B cell (primary cell): ENCODE results near the gene CTBS. TPM values are rescaled to one million over a fixed set of nuclear protein-coding genes. Genes with fewer than 3 reads are reported as not detected.
"Not testable (repeated sequence)": the region's sequence is repeated elsewhere in the genome, so short reads cannot be mapped to it uniquely, and the experiment has no call there.

Source experiments
- ATAC-seq: fragments of 200-7000 bp; cut with Tn5 transposase; one replicate; pipeline ENCODE4 v1.10.0; 2021; ENCODE audit warnings: low read depth, mild to moderate bottlenecking, moderate number of reproducible peaks, moderate library complexity
- CTCF ChIA-PET: fragments of 350-600 bp; sonication (Branson Sonifier 250); formaldehyde crosslinking; loops from one replicate; lab custom pipeline; 2021; ENCODE audit warnings: antibody characterized with exemption, inconsistent platforms; lab: Charles Lee
- POLR2A ChIA-PET: fragments of 350-600 bp; sonication (Branson Sonifier 250); formaldehyde crosslinking; loops from one replicate; lab custom pipeline; 2021; ENCODE audit warnings: antibody characterized with exemption; lab: Charles Lee
- DNase-seq: peaks from one replicate; pipeline ENCODE4 v3.0.0; 2013
- H2AFZ ChIP-seq: 2 replicates; pipeline ENCODE4 v1.6.1; 2012; ENCODE audit warnings: mild to moderate bottlenecking, low read depth, low read length; ENCODE audit not compliant: insufficient read depth, poor library complexity, severe bottlenecking
- H3K27ac ChIP-seq, 2 donors: 1 replicate in 1 of 2; 2 replicates in 1 of 2; pipeline ENCODE4 v1.5.1; 2012 to 2013; ENCODE audit warnings: low read length in 2 of 2, mild to moderate bottlenecking in 2 of 2, moderate library complexity in 1 of 2
- H3K27me3 ChIP-seq, 4 experiments: fragments of 200-600 bp in 1 of 4; sonication (generic) in 1 of 4; replicated peaks in 1 of 4; 1 replicate in 2 of 4; 2 replicates in 2 of 4; pipeline versions ENCODE4 v1.6.1 to v1.7.0; 2013 to 2016; ENCODE audit warnings: low read length in 3 of 4, mild to moderate bottlenecking in 2 of 4, mixed read lengths in 1 of 4, moderate library complexity in 1 of 4; ENCODE audit not compliant: insufficient read depth in 4 of 4, control insufficient read depth in 3 of 4; ENCODE audit errors: control extremely low read depth in 1 of 4
- H3K36me3 ChIP-seq, 2 experiments: replicated peaks in 1 of 2; 1 replicate in 1 of 2; 2 replicates in 1 of 2; pipeline versions ENCODE4 v1.6.1 to v1.7.1; 2013; ENCODE audit warnings: low read length in 1 of 2; ENCODE audit not compliant: insufficient read depth in 2 of 2, control insufficient read depth in 1 of 2; ENCODE audit errors: control extremely low read depth in 1 of 2, extremely low read depth in 1 of 2
- H3K4me1 ChIP-seq, 2 donors: fragments of 200-600 bp in 1 of 2; sonication (generic) in 1 of 2; 1 replicate in 1 of 2; 2 replicates in 1 of 2; pipeline versions ENCODE4 v1.5.1 to v1.6.1; 2013 to 2017; ENCODE audit warnings: low read length in 2 of 2; ENCODE audit not compliant: control insufficient read depth in 2 of 2, insufficient read depth in 2 of 2
- H3K4me2 ChIP-seq: replicated peaks from 2 replicates; pipeline ENCODE3; 2012; ENCODE audit warnings: mild to moderate bottlenecking, low read depth, low read length; ENCODE audit not compliant: poor library complexity, severe bottlenecking
- H3K4me3 ChIP-seq, 5 experiments: fragments of 200-600 bp in 1 of 5; sonication (generic) in 1 of 5; 1 replicate in 3 of 5; 2 replicates in 2 of 5; pipeline versions ENCODE4 v1.5.1 to v1.7.0; 2011 to 2016; ENCODE audit warnings: low read length in 4 of 5, mild to moderate bottlenecking in 4 of 5, low read depth in 2 of 5, control low read depth in 1 of 5, moderate library complexity in 1 of 5; ENCODE audit not compliant: insufficient read depth in 1 of 5; ENCODE audit errors: control extremely low read depth in 1 of 5, extremely low read depth in 1 of 5
- H3K79me2 ChIP-seq: fragments of 200-600 bp; sonication (generic); one replicate; pipeline ENCODE4 v1.6.0; 2016; ENCODE audit warnings: low read length; ENCODE audit not compliant: control insufficient read depth, insufficient read depth
- H3K9ac ChIP-seq: fragments of 200-600 bp; sonication (generic); 2 replicates; pipeline ENCODE4 v1.6.1; 2017; ENCODE audit warnings: mild to moderate bottlenecking, low read length, moderate library complexity
- H3K9me3 ChIP-seq, 3 donors: one replicate each; pipeline versions ENCODE4 v1.6.1 to v1.7.1; 2013; ENCODE audit warnings: low read length in 2 of 3; ENCODE audit not compliant: control insufficient read depth in 2 of 3, insufficient read depth in 1 of 3; ENCODE audit errors: control extremely low read depth in 1 of 3
- H4K20me1 ChIP-seq: 2 replicates; pipeline ENCODE4 v1.6.0; 2012; ENCODE audit warnings: mild to moderate bottlenecking, low read length; ENCODE audit not compliant: insufficient read depth, control insufficient read depth, poor library complexity, severe bottlenecking
- H3K27ac Mint-ChIP-seq: one replicate; pipeline ENCODE4 v1.8.0; 2021; ENCODE audit warnings: mixed read lengths
- H3K27me3 Mint-ChIP-seq: one replicate; pipeline ENCODE4 v1.8.0; 2021; ENCODE audit warnings: mixed read lengths
- H3K4me1 Mint-ChIP-seq: one replicate; pipeline ENCODE4 v1.8.0; 2021; ENCODE audit warnings: mixed read lengths
- H3K4me3 Mint-ChIP-seq: one replicate; pipeline ENCODE4 v1.8.0; 2021; ENCODE audit warnings: mixed read lengths
- H3K9me3 Mint-ChIP-seq: one replicate; pipeline ENCODE4 v1.8.0; 2022; ENCODE audit warnings: mixed read lengths; ENCODE audit not compliant: insufficient read depth
- CTCF ChIP-seq: fragments of 200-600 bp; IDR thresholded peaks from one replicate; pipeline ENCODE4 v1.8.0; 2022; ENCODE audit warnings: antibody characterized with exemption, mild to moderate bottlenecking
- EZH2 ChIP-seq: IDR thresholded peaks from 2 replicates; pipeline ENCODE4 v1.6.1; 2012; ENCODE audit warnings: borderline replicate concordance, low read depth, mild to moderate bottlenecking, moderate library complexity, low read length; ENCODE audit not compliant: insufficient read depth, poor library complexity, severe bottlenecking
- WGBS: methylation state at CpG from one replicate; pipeline ENCODE4 v1.1.5; 2013; ENCODE audit warnings: missing lambda C conversion rate; ENCODE audit not compliant: insufficient coverage; 5-methylcytosine and 5-hydroxymethylcytosine counted together
- intact Hi-C: fragments of 100-400 bp; cut with micrococcal nuclease; formaldehyde crosslinking; loops from one replicate; pipeline ENCODE4 v1.10.0; 2022
- polyA plus RNA-seq: library from polyadenylated mRNA; depleted of rRNA; stranded (reverse); fragments of >200 nt; gene quantifications from 2 replicates; pipeline ENCODE4 v1.2.3, GENCODE V29; 2012
- total RNA-seq, 2 donors: library from RNA; stranded (reverse); fragments of 120-200 nt in 1 of 2; gene quantifications; 1 replicate in 1 of 2; 2 replicates in 1 of 2; pipeline versions ENCODE4 v1.2.3 to v1.2.4, GENCODE V29; 2013 to 2022

Gene CTBS
- total and polyA plus RNA-seq, 2 donors (not counting 1 experiment from before 2014, with no cell fraction given): 13.6 to 19.1 TPM

GRCh38 chr1:84597011-84597410 lies 22.8 kb upstream of the CTBS start:
- Mint-ChIP-seq H3K4me1 (peaks cover 12% of the 10 kb centered on the region), H3K27me3 (no peaks in the 10 kb centered on the region), H3K4me3 (no peak overlapping the region), H3K9me3 (peaks cover 2% of the 10 kb centered on the region), H3K27ac (no peak overlapping the region)
- WGBS: 100% methylated on average over 1 of the region's 1 CpG
- Histone ChIP-seq H2AFZ (no peak overlapping the region), H3K27ac (no peak overlapping the region), H3K9me3 (peaks cover 0 to 4% (median 1%) of the 10 kb centered on the region in 3 donors), H3K4me1 (no peaks in the 10 kb centered on the region), H4K20me1 (no peaks in the 10 kb centered on the region), H3K9ac (no peak overlapping the region), H3K4me2 (no peak overlapping the region), H3K79me2 (no peaks in the 10 kb centered on the region), H3K27me3 (no peaks in the 10 kb centered on the region), H3K4me3 (no peak overlapping the region), H3K36me3 (no peaks in the 10 kb centered on the region)
- ChIA-PET CTCF (no interaction called here), POLR2A (no interaction called here)
- ATAC-seq (no peak), DNase-seq (no peak)
- TF ChIP-seq EZH2 (no peak), CTCF (no peak)
- intact Hi-C loops: no loop called here

- H3K9me3 ChIP-seq, H3K27me3 Mint-ChIP-seq, H3K27ac ChIP-seq, ATAC-seq, DNase-seq, H3K9ac ChIP-seq, H3K4me3 Mint-ChIP-seq, H3K27me3 ChIP-seq, H4K20me1 ChIP-seq, H3K4me2 ChIP-seq, H3K4me3 ChIP-seq, H3K4me1 ChIP-seq, H2AFZ ChIP-seq, H3K27ac Mint-ChIP-seq, intact Hi-C loops, H3K36me3 ChIP-seq, H3K9me3 Mint-ChIP-seq, POLR2A ChIA-PET, H3K79me2 ChIP-seq: not testable (repeated sequence)
- peaks cover 12% of the 10 kb centered on the region for H3K4me1 Mint-ChIP-seq
- no CpG with 5 or more reads among the region's 2 CpGs for WGBS
- CTCF ChIA-PET: interaction anchor here (1.1 kb wide), 1 partner anchor 66 kb away, joined by 3 read pairs; no protein-coding TSS in a partner anchor
Observed at GRCh38 chr1:84594959-84595358, 20.7 kb upstream of the CTBS start.
